ENCODE measurements around the gene SNX22.

The SNX22 gene

DNA sequence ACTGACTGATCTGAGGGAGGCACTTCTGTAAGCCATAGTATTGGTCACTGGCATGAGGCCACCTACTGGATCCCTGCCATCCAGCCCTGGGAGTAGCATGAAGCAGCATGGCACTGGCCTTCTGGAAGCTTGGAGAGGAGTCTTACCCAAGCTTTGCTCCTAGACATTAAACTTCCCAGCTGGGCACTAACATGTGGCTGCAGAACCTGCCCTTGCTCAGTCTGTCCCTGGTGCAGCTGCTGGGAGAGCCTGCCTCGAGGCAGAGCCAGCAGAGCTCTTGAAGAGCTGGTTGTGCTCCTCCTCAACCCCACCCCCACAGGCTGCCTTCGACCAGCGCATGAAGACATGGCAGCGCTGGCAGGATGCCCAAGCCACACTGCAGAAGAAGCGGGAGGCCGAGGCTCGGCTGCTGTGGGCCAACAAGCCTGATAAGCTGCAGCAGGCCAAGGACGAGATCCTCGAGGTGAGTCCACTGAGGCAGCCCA is 17.1 kb upstream of the SNX22 start:
- no peak for DNase-seq (ENCODE audit: low spot score)

DNA sequence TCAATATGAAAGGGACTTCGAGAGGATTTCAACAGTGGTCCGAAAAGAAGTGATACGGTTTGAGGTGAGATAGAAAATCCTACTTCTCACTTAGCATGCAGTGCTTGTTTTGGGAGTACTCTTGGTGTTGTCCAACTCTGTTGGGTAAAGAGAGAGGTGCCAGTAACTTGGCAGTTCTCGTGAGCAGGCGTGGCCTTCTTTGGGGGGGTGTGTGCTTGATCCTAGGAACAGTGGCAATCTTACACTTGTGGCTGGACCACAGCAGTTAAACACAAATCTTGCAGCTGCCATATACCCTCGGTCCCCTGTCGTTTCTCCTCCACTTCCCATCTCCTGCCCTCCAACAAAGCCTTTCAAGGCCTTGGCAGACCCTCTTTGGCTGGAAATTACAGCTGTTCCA is 15.2 kb upstream of the SNX22 start:
- DNase-seq (ENCODE audit: low spot score): no peak

DNA sequence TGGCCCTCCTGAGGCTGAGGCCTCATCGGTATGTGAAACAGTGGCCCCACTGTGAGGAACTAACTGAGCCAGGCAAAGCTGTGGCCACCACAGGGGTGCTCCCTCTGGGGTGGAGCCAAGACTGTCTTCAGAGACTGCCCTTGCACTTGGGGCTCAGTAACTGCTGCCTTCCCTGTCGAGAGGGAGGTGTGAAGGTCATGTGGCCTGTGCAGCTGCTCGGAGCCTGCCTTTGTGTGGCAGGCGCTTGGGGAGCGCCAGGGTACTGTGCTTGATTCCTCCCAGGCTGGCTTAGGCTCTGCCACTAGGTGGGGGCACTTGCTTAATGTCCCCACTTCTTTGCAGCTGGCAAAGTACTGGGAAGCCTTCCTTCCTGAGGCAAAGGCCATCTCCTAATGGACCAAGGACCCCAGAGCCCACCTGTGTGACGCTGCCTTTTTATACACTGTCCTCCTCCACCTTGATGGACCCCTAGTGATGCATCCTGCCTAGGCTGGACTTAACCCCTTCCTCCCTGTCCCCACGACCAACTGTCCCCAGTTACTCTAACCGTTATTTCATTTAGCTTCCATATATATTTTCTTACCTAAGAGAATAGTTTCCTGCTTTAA is 14.2 kb upstream of the SNX22 start:
- no peak for DNase-seq (ENCODE audit: low spot score)

DNA sequence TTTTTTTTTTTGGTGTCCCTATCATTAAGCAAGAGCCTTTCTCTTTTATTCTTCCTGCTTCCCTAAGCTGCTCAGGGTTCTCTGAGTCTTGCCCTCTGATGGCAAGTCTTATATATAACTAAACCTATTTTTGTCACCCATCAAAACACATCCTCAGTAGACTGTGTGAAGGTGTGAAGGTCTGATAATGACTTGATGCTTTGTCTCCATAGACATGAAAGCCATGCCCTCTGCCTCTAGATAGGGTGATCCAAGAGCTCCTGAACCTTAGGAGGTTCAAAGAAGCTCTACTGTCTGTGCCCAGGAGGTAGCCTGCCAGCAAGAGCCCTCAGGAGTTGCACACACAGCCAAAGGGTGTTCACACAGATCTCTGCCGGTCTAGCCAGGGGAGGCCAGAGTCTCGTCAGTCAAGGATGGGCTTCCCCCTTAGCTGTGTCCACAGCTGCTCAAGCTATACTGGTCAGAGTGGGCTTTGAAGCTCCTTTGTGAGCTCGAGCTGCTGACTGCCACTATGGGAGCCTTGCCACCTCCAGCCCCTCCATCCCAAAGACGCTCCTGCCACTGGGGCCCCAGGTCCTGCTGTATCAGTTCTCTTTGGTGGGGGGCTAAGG is 13.1 kb upstream of the SNX22 start:
- no peak for DNase-seq (ENCODE audit: low spot score)

DNA sequence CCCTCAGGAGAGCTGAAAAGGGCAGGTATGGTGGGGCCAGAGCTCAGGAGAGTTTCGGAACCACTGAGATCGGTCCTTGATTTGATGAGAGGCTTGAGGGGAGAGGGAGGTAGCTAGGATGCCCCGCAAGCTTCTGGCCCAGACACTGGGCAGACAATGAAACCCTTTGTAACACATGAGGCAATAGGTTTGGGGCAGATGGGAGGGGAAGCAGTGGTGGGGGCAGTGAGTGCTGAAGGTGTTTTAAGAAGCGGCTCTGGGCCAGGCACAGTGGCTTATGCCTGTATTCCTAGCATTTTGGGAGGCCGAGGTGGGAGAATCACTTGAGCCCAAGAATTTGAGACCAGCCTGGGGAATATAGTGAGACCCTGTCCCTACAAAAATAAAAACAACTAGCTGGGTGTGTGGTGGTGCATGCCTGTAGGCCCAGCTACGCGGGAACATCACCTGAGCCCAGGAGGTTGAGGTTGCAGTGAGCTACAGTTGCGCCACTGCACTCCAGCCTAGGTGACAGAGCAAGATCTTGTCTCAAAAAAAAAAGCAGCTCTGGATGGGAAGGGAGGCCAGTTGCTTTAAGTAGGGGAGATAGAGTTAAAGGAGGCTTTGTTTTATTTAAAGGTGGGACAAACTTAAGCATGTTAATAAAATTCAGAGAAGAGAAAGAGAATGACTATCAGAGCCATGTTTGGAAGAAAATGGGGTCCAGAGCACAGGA is 9.6 kb upstream of the SNX22 start:
- DNase-seq (ENCODE audit: low spot score): no peak

DNA sequence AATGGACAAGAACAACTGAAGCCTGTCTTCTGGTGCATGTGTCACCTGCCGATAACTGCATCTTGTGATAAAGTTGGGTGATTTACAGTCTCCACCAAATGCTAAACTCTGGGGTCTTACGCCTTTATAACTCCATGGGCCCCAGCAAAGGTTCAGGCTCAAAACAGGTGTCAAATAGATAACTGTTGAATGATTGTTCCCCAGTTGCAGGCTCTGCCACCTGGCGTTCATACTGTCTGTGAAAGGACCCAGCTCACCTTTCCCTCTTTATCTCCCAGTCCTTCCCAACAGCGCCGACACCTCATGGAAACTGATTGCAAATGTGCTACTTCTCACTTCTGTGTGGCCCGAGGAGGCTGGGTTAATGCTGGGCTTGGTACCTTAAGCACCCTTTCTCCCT is 8.3 kb upstream of the SNX22 start:
- DNase-seq (ENCODE audit: low spot score): no peak

DNA sequence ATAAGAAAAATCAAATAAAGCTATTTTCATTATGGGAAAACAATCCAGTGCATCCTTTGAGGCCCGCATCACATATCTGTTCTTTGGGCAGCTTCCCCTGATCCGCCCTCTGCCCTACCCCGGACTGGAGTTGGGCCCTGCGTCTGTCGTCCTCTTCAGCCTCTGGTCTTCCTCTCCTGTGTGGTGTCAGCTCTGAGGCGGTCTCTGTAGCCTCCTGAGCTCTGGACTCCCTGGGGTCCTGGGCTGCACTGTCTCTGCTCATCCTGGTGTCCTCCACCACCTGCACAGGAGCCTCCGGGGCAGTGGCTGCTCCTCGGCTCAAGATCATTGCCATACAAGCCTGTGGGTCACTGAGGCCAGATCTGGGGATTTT is 7.4 kb upstream of the SNX22 start:
- no peak for DNase-seq (ENCODE audit: low spot score)

DNA sequence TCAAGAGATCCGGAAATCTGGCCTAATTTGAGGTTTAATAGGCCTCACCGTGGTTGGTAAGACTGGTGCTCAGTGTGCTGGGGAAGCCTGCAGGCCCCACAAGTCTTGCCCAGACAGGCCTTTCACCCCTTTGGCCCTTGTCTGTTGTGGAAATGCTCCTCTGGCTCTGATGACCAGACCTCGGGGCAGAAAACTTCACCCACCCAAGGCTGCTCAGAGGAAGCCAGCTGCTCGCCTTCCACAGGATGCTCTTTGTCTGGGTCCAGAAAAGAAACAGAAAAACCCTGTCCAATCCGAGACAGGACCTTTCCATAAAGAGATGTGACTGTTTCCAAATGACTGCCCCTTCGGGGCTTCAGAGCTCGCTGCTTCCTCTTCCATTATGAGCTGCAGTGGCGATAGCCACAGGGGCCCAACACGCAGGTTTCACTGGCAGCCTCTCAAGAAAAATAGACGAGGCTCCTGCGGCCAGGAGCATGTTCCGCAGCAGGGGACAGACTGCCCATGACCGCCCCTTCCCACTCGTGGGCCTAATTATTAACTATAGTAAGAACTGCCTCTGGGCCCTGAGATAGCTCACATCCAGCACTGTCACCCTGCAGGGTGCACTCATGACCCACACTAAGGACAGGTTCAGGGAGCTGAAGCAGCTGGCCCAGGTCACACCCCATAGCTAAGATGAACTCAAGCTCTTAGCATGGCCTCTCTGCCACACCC is 6.8 kb upstream of the SNX22 start:
- no peak for DNase-seq (ENCODE audit: low spot score)

DNA sequence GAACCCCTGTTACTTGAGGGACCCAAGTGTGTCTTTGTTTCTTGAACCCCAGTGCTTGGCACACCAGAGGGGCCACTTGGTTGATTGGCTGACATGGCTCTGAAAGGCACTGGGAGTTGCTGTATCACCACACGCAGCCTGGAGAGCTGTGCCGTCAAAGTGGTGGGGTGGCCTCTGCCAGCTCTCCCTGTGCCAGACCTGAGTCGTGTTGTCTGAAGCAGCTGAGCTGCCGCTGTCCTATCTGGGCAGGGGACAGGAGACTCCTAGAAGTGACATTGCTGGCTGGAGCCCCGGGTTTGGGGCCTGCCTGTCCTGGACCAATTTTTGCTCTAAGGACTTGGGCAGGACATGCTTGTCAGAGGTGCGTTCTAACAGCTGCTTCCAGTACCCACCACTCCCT is 5.5 kb upstream of the SNX22 start:
- DNase-seq (ENCODE audit: low spot score): no peak

DNA sequence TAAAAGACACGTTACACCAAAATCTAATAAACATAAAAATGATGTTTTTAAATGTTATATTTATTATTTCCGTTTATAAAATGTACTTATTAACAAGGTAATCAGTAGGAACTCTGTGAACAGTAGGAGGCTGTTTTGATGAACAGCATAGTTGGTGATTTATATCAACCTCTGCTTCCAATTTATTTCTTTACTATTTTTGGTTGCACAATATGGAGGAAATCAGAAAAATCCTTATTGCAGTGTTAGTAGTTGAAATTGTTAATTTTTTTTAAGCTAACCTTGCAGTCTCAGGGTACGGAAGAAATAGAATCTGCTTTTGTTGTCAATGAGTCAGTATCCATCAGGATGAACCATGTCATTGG is 5.0 kb upstream of the SNX22 start:
- no peak for DNase-seq (ENCODE audit: low spot score)

DNA sequence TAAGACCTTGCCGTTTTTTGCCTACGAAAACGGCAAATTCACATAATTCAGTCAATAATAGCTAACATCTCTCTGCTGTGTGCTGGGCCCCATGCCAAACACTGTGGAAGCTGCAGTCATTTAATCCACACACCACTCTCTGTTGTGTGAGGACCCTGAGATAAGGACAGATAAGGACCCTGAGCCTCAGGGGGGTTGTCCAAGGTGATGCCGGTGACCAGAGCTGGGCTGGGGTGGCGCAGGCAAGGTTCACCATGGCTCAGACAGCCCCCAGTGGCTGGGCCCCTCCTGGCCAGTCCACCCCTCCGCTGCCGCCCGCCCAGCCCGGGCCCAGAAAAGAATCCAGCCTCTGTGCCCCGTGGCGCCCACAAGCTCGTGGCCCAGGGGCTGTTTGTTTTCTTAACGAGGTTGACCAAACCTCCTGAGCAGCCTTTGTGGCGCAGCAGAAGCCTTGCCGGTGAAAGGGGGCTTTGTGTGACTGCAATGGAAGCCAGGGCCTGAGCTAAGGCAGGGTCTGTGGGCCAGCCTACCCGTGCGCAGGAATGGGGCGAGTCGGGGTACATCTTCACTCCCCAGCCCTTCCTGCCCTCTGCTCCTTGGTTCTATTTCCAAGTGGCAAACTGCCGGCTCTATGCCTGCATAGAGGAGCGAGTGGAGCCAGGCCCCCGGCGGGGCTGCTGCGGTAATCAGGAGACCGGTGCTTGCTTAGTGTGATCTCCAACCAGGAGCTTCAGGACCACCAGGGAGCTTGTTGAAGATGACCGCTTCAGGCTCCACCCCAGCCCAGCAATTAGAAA is 4.4 kb upstream of the SNX22 start:
- no peak for DNase-seq (ENCODE audit: low spot score)

DNA sequence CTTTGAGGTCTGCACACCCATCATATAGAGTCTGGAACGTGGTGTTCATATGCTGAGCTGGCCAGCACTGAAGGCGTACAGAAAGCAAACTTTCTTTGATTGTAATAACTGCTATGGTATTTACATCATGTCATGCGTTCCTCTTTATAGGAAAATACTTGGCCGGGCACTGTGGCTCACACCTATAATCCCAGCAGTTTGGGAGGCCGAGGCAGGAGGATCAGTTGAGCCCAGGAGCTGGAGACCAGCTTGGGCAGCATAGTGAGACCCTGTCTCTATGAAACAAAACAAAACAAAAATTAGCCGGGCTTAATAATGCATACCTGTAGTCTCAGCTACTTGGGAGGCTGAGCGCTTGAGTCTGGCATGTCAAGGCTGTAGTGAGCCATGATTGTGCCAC is 3.4 kb upstream of the SNX22 start:
- DNase-seq (ENCODE audit: low spot score): no peak

DNA sequence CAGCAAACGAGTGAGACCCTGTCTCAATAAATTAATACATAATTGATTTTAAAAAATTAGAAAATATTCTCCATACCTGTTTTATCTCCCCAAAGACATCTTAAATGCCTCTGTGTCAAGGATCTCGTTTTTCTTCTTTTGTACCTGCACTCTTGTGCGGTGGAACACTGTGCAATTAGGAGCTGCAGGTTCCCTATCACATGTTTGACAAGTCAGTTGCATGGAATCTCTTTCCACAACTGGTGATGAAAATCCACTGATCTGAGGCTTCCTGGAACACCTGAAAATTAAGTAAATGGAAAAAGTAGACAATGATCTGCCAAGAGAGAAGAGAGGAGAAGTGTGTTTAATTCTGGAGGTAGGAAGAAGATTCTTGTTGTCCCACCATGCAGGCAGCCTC is 3.0 kb upstream of the SNX22 start:
- no peak for DNase-seq (ENCODE audit: low spot score)

DNA sequence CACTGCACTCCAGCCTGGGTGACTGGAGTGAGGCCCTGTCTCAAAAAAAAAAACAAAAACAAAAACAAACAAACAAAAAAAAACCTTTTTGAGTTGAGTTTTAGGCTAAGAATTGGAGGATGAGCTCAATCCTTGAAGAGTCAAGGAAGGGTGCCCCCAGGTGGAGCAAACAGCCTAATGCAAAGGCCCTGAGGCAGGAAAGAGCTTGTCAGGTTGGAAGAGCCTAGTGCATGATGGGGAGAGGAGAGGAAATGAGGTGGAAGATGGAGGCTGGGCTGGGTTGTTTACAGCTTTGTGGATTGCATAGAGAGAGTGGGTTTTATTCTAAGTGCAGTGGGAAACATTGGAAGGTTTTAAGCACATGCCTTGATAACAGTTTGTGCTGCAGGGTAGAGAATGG is 2.1 kb upstream of the SNX22 start:
- no peak for DNase-seq (ENCODE audit: low spot score)

DNA sequence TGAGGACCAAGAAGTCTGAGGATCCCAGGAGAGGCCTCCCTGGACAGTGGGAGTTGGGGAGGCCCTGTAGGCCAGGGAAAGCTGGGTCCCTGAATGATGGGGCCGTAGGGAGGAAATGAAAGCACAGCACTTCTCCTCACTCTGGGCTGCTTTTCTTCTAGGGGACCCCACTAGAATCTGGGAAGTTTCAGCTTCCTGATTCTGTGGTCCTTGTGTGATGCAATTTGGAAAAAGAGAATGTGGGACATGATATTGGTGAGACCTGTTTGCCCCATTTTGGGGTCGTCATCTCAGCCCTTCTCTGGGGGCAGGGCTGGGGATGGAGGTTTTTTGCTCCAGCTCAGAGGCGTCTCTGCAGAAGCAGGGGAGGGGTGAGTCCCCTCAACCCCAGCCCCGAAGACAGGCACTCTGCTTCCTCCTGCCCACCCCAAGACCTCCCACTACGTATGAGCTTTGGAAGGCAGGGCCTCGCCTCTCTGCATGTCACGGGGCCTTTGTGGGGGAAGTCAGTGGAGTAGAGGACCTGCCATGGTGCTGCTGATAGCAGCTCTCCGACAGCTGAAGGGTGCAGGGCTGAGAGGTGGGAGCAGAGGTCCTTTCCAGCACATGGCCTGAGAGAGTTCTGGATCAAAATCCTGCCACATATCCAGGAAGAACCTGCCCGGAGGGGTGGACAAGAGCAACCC is 1.5 kb upstream of the SNX22 start:
- DNase-seq (ENCODE audit: low spot score): no peak

DNA sequence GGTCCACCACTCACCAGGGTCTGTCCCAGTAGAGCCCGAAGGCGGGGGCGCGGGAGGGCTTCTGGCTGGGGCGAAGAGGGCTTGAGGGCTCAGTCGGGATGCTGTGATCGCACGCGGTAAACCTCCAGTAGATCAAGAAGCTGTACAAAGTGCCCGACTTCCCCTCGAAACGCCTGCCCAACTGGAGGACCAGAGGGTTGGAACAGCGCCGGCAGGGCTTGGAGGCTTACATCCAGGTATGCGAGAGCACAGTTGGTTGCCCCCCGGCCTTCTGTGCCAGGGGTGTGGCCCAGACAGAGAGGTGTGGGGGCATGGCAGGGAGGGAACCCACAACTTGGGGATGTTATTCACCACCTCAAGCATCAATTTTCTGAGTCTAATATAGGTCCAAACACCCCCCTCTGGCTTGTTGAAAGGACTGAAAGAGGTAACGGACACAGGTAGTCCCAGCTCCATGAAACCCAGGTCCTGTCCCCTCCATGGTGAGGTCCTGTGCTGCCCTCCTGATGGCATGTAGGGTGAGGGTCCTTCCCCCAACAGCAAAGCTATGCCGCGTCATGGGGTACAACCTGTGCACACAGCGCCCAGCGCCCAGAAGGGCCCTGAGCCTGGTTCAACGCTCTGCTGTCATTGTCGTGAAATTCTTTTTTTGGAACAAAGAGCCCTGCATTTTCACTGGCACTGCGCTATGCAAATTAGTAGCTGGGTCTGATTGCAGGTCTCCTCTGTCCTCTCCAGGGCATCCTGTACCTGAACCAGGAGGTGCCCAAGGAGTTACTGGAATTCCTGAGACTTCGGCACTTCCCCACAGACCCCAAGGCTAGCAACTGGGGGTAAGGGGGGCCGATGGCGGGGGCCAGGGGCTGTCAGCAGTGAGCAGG is 1.2 kb downstream of the SNX22 start:
- no peak for DNase-seq (ENCODE audit: low spot score)

DNA sequence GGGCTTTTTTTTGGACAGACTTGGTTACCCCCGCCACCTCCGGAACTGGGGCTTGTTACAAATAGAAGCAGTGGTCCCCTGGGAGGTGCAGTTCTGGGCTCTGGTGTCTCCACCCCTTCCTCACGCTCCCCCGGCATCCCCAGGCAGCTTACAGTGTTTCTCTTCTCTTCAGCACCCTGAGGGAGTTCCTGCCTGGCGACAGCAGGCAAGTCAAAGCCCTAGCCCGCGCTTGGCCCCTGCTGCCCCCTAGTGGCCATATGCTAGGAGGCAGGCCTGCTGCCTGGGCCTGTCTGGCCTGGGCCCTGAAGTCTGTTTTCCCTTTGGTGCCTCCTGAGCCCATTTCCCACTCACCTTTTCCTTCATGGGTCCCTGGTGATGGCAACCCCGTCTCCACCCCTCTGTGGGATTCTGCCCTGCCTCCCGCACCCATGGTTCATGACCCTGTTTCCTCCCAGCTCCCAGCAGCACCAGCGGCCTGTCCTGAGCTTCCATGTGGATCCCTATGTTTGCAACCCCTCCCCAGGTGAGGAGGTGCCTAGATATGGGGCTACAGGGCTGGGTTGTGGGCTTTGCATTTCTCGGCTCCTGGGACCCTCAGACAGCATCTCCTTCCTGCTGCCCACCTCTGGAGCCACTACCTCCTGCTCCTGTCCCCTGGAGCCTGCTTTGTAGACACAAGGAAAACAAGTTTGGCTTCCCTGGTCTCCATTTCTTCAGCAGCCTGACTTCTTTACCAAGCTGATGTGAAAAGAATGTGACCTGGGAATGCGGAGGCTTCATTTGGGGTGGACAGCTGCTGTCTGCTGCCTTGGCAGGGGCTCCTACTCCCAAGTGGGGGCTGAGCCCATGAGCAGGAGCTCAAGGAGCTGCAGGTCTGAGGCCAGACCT is 2.2 kb downstream of the SNX22 start:
- peak; percentile 94 for DNase-seq (ENCODE audit: low spot score)

DNA sequence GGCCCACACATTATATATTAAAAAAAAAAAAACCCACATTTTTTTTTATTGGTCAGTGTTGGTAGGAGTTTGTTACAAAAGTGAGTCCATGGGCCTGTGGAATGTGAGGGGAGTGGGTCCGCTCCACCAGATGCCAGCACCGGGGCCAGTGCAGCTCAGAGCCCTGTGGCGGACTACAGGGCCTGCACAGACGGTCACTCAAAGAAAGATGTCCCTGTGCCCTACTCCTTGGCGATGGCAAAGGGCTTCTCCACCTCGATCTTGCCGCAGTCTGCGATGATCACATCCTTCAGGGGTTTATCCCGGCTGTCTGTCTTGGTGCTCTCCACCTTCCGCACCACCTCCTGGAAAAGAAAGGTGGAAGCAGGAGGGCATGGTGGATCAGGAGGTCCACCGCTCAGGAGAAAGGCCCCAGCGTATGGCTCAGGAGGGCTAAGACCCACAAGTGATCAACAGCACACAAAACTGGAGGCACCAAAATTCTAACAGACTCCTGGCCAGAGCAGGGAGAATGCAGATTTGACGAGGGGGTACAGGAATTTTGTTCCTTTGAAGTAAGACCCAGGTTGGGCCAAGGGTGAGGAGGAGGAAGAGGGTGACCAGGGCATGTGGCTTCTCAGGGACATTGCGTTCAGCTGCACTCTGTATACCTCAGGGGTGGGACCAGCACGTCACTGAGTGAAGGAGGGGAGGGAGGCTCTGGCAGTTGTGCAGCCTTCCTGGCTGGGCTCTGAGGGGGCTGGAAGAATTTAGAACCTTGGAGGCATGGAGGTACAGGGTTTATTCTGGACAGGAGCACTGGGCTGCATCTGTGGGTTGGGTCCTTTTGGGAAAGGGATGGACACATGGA is 4.5 kb downstream of the SNX22 start:
- DNase-seq (ENCODE audit: low spot score): no peak
